Panc1 (cell line): ENCODE data around the gene LIMK2. TPM values are rescaled to one million over a fixed set of nuclear protein-coding genes. Genes with fewer than 3 reads are reported as not detected.
"Not testable (repeated sequence)": the region's sequence is repeated elsewhere in the genome, so short reads cannot be mapped to it uniquely, and the experiment has no call there.

Experiments used
- ATAC-seq: fragments of 200-7000 bp; cut with Tn5 transposase; 2 replicates; pipeline ENCODE4 v1.9.1; 2020; ENCODE audit warnings: mild to moderate bottlenecking, moderate library complexity
- BruUV-seq: library from RNA; stranded (reverse); fragments of 400-500 nt; replicated peaks from 2 replicates; lab custom pipeline; 2021; lab: Mats Ljungman, UMichigan
- CTCF ChIA-PET: fragments of 300-600 bp; sonication (Branson Sonifier 250); formaldehyde crosslinking; loops from one replicate; lab custom pipeline; 2022; ENCODE audit warnings: antibody characterized with exemption; lab: Charles Lee
- POLR2A ChIA-PET: fragments of 300-600 bp; sonication (Branson Sonifier 250); formaldehyde crosslinking; loops from one replicate; lab custom pipeline; 2022; ENCODE audit warnings: antibody characterized with exemption; lab: Charles Lee
- DNase-seq: peaks from one replicate; pipeline ENCODE4 v3.0.0-alpha.2; 2010; ENCODE audit warnings: low read depth, low spot score
- H3K27ac ChIP-seq: 2 replicates; pipeline ENCODE4 v1.5.1; 2011; ENCODE audit warnings: mild to moderate bottlenecking, low read length, inconsistent platforms
- H3K27me3 ChIP-seq: fragments of 200-500 bp; sonication (Bioruptor generic); 2 replicates; pipeline ENCODE4 v1.6.0; 2014; ENCODE audit warnings: low read length, inconsistent platforms; ENCODE audit not compliant: control insufficient read depth, insufficient read depth
- H3K36me3 ChIP-seq: fragments of 200-500 bp; sonication (Bioruptor generic); 2 replicates; pipeline ENCODE4 v1.5.1; 2014; ENCODE audit warnings: inconsistent platforms, mild to moderate bottlenecking, low read length, moderate library complexity; ENCODE audit not compliant: control insufficient read depth, insufficient read depth
- H3K4me1 ChIP-seq: 2 replicates; pipeline ENCODE4 v1.5.1; 2011; ENCODE audit warnings: inconsistent platforms, mild to moderate bottlenecking, low read length, moderate library complexity; ENCODE audit not compliant: control insufficient read depth, insufficient read depth
- H3K4me3 ChIP-seq, 2 experiments: 2 replicates each; pipeline ENCODE4 v1.5.1; 2011 to 2012; ENCODE audit warnings: low read depth in 2 of 2, low read length in 2 of 2, mild to moderate bottlenecking in 2 of 2, inconsistent platforms in 1 of 2, moderate library complexity in 1 of 2
- H3K9me3 ChIP-seq: fragments of 200-500 bp; sonication (Bioruptor generic); 2 replicates; pipeline ENCODE4 v1.5.1; 2014; ENCODE audit warnings: low read depth, mild to moderate bottlenecking, inconsistent platforms, low read length, moderate library complexity; ENCODE audit not compliant: control insufficient read depth, insufficient read depth
- POLR2AphosphoS5 ChIP-seq: IDR thresholded peaks from 2 replicates; pipeline ENCODE4 v1.6.1; 2012; ENCODE audit warnings: mild to moderate bottlenecking, low read depth, low read length, moderate library complexity
- in situ Hi-C: cut with HindIII; loops from 2 replicates; pipeline ENCODE4 v1.10.0; 2016; ENCODE audit warnings: low sequenced_read_pairs, low pct_unique_long_range_greater_than_20kb
- intact Hi-C: fragments of 100-400 bp; cut with micrococcal nuclease; formaldehyde crosslinking; loops from one replicate; pipeline ENCODE4 v1.10.0; 2022; ENCODE audit not compliant: unreplicated experiment
- total RNA-seq: library from RNA; stranded (reverse); gene quantifications from one replicate; pipeline ENCODE4 v1.2.1, GENCODE V29; 2021; ENCODE audit not compliant: unreplicated experiment
- TF ChIP-seq, protein P1 (sequence below): fragments of 450-650 bp; IDR thresholded peaks from 2 replicates; pipeline ENCODE4 v1.5.1; 2017; ENCODE audit warnings: mild to moderate bottlenecking
- TF ChIP-seq, protein P2 (sequence below), 2 experiments: IDR thresholded peaks; 2 replicates each; pipeline ENCODE4 v1.6.1; 2011 to 2012; ENCODE audit warnings: low read depth in 2 of 2, control low read depth in 1 of 2, low read length in 1 of 2, mild to moderate bottlenecking in 1 of 2, moderate library complexity in 1 of 2; ENCODE audit not compliant: insufficient read depth in 1 of 2

The LIMK2 gene
- total RNA-seq, 1 experiment from 2014 or later = 12.6 TPM

- CTCF ChIA-PET = no interaction called here
- no peak overlapping the region for H3K27ac ChIP-seq
- DNase-seq = no peak
Observed at GRCh38 chr22:31308181-31308580, 96.1 kb downstream of the LIMK2 start.

DNA sequence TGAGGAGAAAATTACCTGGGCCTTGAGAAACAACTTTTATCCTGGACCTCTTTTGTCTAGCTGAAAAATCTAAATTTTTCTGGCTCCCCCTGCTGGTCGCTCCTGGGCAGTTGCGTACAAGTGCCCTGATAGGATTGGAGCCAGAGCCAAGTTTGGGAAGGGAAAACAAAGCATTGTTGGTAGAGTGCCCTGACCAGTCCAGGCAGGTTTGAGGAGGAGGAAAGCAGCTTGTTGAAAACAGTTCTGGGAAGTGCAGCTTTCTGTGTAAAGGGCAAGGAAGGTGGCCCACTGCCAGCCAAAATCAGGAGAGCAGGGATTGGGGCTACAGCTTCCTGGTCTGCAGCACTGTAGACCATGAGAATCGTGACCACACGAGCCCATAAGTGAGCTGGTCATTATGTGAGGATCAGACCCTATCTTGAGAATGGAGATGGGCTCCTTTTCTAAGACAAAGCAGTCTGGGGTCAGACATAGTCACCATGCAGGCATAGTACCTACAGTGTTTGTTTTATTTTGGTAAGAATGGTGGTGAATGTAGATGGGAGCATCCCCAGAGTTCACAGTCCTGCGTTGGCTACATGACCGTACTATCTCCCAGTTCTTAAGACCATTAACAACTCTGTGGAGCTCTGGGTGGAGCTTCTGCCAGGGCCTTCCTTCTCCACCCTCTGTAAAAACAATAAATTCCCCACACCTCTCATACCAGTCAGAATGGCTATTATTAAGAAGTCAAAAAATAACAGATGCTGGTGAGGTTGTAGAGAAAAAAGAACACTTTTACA, 101.5 kb downstream of the LIMK2 start:
- DNase-seq (no peak), ATAC-seq (peak; percentile 83)
- Histone ChIP-seq H3K27ac (no peak overlapping the region), H3K36me3 (no peaks in the 10 kb centered on the region), H3K4me1 (no peaks in the 10 kb centered on the region), H3K9me3 (no peaks in the 10 kb centered on the region), H3K4me3 (no peak overlapping the region), H3K27me3 (no peaks in the 10 kb centered on the region)
- in situ Hi-C loops (no loop called here), intact Hi-C loops (no loop called here)
- ChIA-PET CTCF (interaction anchor here (0.8 to 1.2 kb wide), 4 partner anchors 9 to 21 kb away, joined by 3 to 4 read pairs (median 3); partner anchors contain the start of gene PIK3IP1), POLR2A (interaction anchor here (0.6 kb wide), 1 partner anchor 163 kb away, joined by 3 read pairs; no protein-coding TSS in a partner anchor)
- no TSS peak for BruUV-seq
- TF ChIP-seq, protein P1, sequence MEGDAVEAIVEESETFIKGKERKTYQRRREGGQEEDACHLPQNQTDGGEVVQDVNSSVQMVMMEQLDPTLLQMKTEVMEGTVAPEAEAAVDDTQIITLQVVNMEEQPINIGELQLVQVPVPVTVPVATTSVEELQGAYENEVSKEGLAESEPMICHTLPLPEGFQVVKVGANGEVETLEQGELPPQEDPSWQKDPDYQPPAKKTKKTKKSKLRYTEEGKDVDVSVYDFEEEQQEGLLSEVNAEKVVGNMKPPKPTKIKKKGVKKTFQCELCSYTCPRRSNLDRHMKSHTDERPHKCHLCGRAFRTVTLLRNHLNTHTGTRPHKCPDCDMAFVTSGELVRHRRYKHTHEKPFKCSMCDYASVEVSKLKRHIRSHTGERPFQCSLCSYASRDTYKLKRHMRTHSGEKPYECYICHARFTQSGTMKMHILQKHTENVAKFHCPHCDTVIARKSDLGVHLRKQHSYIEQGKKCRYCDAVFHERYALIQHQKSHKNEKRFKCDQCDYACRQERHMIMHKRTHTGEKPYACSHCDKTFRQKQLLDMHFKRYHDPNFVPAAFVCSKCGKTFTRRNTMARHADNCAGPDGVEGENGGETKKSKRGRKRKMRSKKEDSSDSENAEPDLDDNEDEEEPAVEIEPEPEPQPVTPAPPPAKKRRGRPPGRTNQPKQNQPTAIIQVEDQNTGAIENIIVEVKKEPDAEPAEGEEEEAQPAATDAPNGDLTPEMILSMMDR = peak; percentile 89
- TF ChIP-seq, protein P2, sequence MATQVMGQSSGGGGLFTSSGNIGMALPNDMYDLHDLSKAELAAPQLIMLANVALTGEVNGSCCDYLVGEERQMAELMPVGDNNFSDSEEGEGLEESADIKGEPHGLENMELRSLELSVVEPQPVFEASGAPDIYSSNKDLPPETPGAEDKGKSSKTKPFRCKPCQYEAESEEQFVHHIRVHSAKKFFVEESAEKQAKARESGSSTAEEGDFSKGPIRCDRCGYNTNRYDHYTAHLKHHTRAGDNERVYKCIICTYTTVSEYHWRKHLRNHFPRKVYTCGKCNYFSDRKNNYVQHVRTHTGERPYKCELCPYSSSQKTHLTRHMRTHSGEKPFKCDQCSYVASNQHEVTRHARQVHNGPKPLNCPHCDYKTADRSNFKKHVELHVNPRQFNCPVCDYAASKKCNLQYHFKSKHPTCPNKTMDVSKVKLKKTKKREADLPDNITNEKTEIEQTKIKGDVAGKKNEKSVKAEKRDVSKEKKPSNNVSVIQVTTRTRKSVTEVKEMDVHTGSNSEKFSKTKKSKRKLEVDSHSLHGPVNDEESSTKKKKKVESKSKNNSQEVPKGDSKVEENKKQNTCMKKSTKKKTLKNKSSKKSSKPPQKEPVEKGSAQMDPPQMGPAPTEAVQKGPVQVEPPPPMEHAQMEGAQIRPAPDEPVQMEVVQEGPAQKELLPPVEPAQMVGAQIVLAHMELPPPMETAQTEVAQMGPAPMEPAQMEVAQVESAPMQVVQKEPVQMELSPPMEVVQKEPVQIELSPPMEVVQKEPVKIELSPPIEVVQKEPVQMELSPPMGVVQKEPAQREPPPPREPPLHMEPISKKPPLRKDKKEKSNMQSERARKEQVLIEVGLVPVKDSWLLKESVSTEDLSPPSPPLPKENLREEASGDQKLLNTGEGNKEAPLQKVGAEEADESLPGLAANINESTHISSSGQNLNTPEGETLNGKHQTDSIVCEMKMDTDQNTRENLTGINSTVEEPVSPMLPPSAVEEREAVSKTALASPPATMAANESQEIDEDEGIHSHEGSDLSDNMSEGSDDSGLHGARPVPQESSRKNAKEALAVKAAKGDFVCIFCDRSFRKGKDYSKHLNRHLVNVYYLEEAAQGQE (IDR thresholded peaks at IDR 0.05; ENCODE audit: insufficient read depth in 1 of 2, low read depth in 2 of 2, low read length in 1 of 2) = no peak

More at GRCh38 chr22:31308181-31308580, 96.1 kb downstream of the LIMK2 start:
- H3K27me3 ChIP-seq = no peaks in the 10 kb centered on the region
- no peaks in the 10 kb centered on the region for H3K9me3 ChIP-seq
- TF ChIP-seq POLR2AphosphoS5 = no peak
- in situ Hi-C loops = no loop called here
- no peaks in the 10 kb centered on the region for H3K4me1 ChIP-seq
- no peak overlapping the region for H3K4me3 ChIP-seq
- POLR2A ChIA-PET = no interaction called here
- no peak for ATAC-seq
- no TSS peak for BruUV-seq
- no peaks in the 10 kb centered on the region for H3K36me3 ChIP-seq
- intact Hi-C loops = no loop called here

GRCh38 chr22:31314220-31314619, 102.1 kb downstream of the LIMK2 start:
- H3K9me3 ChIP-seq, POLR2A ChIA-PET, H3K36me3 ChIP-seq, intact Hi-C loops, in situ Hi-C loops, CTCF ChIA-PET, ATAC-seq, BruUV-seq, H3K27ac ChIP-seq, H3K4me1 ChIP-seq, H3K4me3 ChIP-seq, H3K27me3 ChIP-seq, DNase-seq: not testable (repeated sequence)
